ENCODE results near the gene ASCL3.

ASCL3 gene

DNA sequence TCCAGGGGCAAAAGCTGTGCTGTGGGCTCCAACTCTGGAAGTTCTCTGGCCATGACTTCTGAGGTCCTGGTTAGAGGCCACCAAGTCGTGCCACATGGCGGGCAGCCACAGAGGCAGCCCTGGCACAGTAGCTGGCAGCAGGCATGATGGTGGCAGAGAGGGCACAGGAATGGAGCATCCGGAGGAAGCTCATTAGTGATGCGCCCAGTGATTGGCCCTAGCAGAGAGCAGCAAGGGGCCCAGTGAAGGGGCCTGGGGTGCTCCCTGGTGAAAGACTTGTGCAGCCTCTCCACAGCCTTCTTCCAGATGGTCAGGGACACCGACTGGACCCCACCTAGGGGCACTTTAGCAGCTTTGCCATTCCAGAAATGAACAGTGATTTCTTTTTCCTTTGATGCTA lies 17.1 kb downstream of the ASCL3 start:
- H3K27me3 ChIP-seq (replicated peaks; ENCODE audit: control insufficient read depth, insufficient read depth, low read length) = no peaks in the 10 kb centered on the region

GRCh38 chr11:8922691-8923090 lies 20.1 kb downstream of the ASCL3 start:
- TF ChIP-seq, protein P1, sequence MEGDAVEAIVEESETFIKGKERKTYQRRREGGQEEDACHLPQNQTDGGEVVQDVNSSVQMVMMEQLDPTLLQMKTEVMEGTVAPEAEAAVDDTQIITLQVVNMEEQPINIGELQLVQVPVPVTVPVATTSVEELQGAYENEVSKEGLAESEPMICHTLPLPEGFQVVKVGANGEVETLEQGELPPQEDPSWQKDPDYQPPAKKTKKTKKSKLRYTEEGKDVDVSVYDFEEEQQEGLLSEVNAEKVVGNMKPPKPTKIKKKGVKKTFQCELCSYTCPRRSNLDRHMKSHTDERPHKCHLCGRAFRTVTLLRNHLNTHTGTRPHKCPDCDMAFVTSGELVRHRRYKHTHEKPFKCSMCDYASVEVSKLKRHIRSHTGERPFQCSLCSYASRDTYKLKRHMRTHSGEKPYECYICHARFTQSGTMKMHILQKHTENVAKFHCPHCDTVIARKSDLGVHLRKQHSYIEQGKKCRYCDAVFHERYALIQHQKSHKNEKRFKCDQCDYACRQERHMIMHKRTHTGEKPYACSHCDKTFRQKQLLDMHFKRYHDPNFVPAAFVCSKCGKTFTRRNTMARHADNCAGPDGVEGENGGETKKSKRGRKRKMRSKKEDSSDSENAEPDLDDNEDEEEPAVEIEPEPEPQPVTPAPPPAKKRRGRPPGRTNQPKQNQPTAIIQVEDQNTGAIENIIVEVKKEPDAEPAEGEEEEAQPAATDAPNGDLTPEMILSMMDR (IDR thresholded peaks at IDR 0.05; ENCODE audit: insufficient read depth, low read length, poor library complexity, severe bottlenecking) = no peak
- H3K4me3 ChIP-seq (replicated peaks; ENCODE audit: low read depth, low read length) = no peak overlapping the region
- peaks cover 9% of the 10 kb centered on the region for H3K36me3 ChIP-seq (ENCODE audit: control insufficient read depth, insufficient read depth, low read length)
- DNase-seq (ENCODE audit: extremely low read depth, insufficient read length) = no peak
- no peaks in the 10 kb centered on the region for H3K27me3 ChIP-seq (replicated peaks; ENCODE audit: control insufficient read depth, insufficient read depth, low read length)

More for the DNA sequence above, 17.1 kb downstream of the ASCL3 start:
- DNase-seq (ENCODE audit: extremely low read depth, insufficient read length) = no peak
- TF ChIP-seq, protein P1 (IDR thresholded peaks at IDR 0.05; ENCODE audit: insufficient read depth, low read length, poor library complexity, severe bottlenecking) = no peak
- H3K4me3 ChIP-seq (replicated peaks; ENCODE audit: low read depth, low read length) = no peak overlapping the region
- peaks cover 2% of the 10 kb centered on the region; the same call in 1 of the 2 replicates for H3K36me3 ChIP-seq (ENCODE audit: control insufficient read depth, insufficient read depth, low read length)

DNA sequence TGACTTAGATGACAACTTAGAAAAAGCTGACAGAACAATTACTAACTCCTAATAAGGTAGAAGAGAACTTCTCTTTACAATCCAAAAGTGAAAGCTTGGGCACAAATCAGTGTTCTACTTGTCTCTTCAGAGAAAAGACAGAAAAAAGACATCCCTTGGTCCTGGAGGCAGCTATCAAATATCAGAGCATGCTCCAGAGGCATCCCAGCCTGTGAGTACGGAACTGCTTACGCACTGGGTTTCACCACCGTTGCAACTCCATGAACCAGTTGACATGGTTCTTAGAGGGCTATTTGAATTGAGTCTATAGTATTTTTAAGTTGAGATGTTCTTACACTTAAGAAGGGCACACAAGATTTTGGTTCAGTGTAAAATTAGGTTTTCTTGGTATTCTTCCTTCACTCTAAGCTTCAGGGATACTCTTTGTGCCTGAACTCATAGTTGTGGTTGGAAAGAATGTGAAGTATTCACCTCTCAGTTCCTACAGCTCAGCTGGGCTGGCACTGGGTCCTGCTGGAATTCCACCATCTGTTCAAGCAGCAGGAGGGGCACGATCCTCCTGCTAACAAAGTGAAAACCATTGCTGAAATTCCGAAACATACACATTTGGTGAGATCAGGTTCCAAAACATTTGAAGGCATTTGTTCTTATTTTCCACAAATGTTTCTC lies 25.5 kb downstream of the ASCL3 start:
- peaks cover 11% of the 10 kb centered on the region for H3K36me3 ChIP-seq (ENCODE audit: control insufficient read depth, insufficient read depth, low read length)
- no peak overlapping the region for H3K4me3 ChIP-seq (replicated peaks; ENCODE audit: low read depth, low read length)
- DNase-seq (ENCODE audit: extremely low read depth, insufficient read length) = no peak
- no peaks in the 10 kb centered on the region for H3K27me3 ChIP-seq (replicated peaks; ENCODE audit: control insufficient read depth, insufficient read depth, low read length)
- TF ChIP-seq, protein P1 (IDR thresholded peaks at IDR 0.05; ENCODE audit: insufficient read depth, low read length, poor library complexity, severe bottlenecking) = no peak

- Histone ChIP-seq H3K4me3 (replicated peaks; ENCODE audit: low read depth, low read length) (no peak overlapping the region), H3K36me3 (ENCODE audit: control insufficient read depth, insufficient read depth, low read length) (peaks cover 5% of the 10 kb centered on the region), H3K27me3 (replicated peaks; ENCODE audit: control insufficient read depth, insufficient read depth, low read length) (no peaks in the 10 kb centered on the region)
- DNase-seq (ENCODE audit: extremely low read depth, insufficient read length) = no peak
- TF ChIP-seq, protein P1 (IDR thresholded peaks at IDR 0.05; ENCODE audit: insufficient read depth, low read length, poor library complexity, severe bottlenecking) = no peak
Measured at GRCh38 chr11:8914661-8915018, 28.2 kb downstream of the ASCL3 start.

DNA sequence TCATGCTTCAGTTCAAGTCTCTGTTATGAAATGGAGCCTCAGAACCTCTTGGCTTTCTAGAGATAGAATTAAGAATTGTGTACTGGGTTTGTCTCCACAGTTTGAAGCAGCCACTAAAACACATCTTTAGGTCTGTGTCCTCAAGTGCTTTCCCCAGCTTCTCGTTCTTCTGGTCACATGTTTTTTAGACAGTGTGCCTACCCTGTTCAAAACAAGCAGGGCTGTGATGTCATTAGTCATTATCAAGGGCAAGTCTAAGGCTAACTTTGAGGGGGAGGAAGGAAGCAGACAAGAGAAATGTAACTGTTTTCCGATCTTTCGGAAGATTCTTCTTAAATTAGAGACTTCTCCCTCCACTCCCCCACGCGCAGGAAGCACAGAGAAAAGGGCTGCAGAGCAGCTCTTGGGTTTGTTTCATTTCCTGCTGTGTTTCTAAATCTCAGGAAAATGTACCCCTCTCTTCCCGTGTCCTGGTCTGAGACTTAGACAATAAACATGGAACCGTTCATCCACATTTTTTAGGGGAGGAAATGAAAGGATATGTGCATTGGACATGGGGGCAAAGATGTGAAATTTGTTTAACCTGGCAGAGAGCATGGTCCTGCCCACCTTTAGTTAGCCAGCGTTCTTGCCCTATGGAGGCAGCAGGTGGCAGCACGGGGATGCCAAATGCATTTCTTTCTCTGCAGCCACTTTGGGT lies 28.7 kb downstream of the ASCL3 start:
- peaks cover 4% of the 10 kb centered on the region for H3K36me3 ChIP-seq (ENCODE audit: control insufficient read depth, insufficient read depth, low read length)

More for the DNA sequence above, 28.7 kb downstream of the ASCL3 start:
- Histone ChIP-seq H3K27me3 (replicated peaks; ENCODE audit: control insufficient read depth, insufficient read depth, low read length) (no peaks in the 10 kb centered on the region), H3K4me3 (replicated peaks; ENCODE audit: low read depth, low read length) (no peak overlapping the region)
- DNase-seq (ENCODE audit: extremely low read depth, insufficient read length) = no peak
- TF ChIP-seq, protein P1 (IDR thresholded peaks at IDR 0.05; ENCODE audit: insufficient read depth, low read length, poor library complexity, severe bottlenecking) = peak; percentile 84
